Chondrocyte (in vitro differentiated cells): ENCODE data around the gene GRIN3B. TPM values are rescaled to one million over a fixed set of nuclear protein-coding genes. Genes with fewer than 3 reads are reported as not detected.
A peak's percentile ranks its signal among the peaks of the same experiment; 100 is the strongest.

Source experiments
- DNase-seq: peaks from one replicate; pipeline ENCODE4 v3.0.0; 2021; ENCODE audit warnings: mixed read lengths, low spot score
- H3K27ac Mint-ChIP-seq: one replicate; pipeline ENCODE4 v1.8.0; 2021; ENCODE audit warnings: mild to moderate bottlenecking, moderate library complexity, mixed read lengths; ENCODE audit not compliant: unreplicated experiment
- H3K27me3 Mint-ChIP-seq: 2 replicates; pipeline ENCODE4 v1.8.0; 2021; ENCODE audit warnings: low read depth, mixed read lengths
- H3K36me3 Mint-ChIP-seq: 2 replicates; pipeline ENCODE4 v1.8.0; 2021; ENCODE audit warnings: low read depth, mixed read lengths
- H3K4me1 Mint-ChIP-seq: 2 replicates; pipeline ENCODE4 v1.8.0; 2021; ENCODE audit warnings: low read depth, mild to moderate bottlenecking, mixed read lengths
- H3K4me3 Mint-ChIP-seq: one replicate; pipeline ENCODE4 v1.8.0; 2021; ENCODE audit warnings: mild to moderate bottlenecking, moderate library complexity, mixed read lengths; ENCODE audit not compliant: unreplicated experiment
- H3K9me3 Mint-ChIP-seq: 2 replicates; pipeline ENCODE4 v1.8.0; 2021; ENCODE audit warnings: low read depth, mixed read lengths
- total RNA-seq: library from RNA; stranded (reverse); gene quantifications from 3 replicates; pipeline ENCODE4 v1.2.1, GENCODE V29; 2021
- TF ChIP-seq, protein P1 (sequence below): fragments of 200-600 bp; sonication (generic); IDR thresholded peaks from 2 replicates; pipeline ENCODE4 v1.5.0; 2021; ENCODE audit warnings: antibody characterized with exemption, mild to moderate bottlenecking, moderate library complexity

GRIN3B gene
- total RNA-seq, 1 donor from 2014 or later = 0.67 TPM

- Mint-ChIP-seq H3K27ac (peak within 1 kb of the TSS; percentile 98), H3K36me3 (peaks cover 3% of the 10 kb centered on the region), H3K27me3 (no peaks in the 10 kb centered on the region), H3K4me3 (peak within 1 kb of the TSS; percentile 91), H3K9me3 (no peaks in the 10 kb centered on the region), H3K4me1 (peaks cover 38% of the 10 kb centered on the region)
- DNase-seq = no peak
- TF ChIP-seq, protein P1, sequence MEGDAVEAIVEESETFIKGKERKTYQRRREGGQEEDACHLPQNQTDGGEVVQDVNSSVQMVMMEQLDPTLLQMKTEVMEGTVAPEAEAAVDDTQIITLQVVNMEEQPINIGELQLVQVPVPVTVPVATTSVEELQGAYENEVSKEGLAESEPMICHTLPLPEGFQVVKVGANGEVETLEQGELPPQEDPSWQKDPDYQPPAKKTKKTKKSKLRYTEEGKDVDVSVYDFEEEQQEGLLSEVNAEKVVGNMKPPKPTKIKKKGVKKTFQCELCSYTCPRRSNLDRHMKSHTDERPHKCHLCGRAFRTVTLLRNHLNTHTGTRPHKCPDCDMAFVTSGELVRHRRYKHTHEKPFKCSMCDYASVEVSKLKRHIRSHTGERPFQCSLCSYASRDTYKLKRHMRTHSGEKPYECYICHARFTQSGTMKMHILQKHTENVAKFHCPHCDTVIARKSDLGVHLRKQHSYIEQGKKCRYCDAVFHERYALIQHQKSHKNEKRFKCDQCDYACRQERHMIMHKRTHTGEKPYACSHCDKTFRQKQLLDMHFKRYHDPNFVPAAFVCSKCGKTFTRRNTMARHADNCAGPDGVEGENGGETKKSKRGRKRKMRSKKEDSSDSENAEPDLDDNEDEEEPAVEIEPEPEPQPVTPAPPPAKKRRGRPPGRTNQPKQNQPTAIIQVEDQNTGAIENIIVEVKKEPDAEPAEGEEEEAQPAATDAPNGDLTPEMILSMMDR = no peak
These were observed 26.0 kb downstream of the GRIN3B start, which contains the start of gene CNN2 for GRCh38 chr19:1025960-1026782. TSS of gene CNN2 (plus strand) at chr19:1026608. CDS start at chr19:1026662, 54 bp downstream.

GRCh38 chr19:1026783-1027649 lies 26.8 kb downstream of the GRIN3B start:
- Mint-ChIP-seq H3K4me3 (peak overlapping the region; percentile 91), H3K27me3 (no peaks in the 10 kb centered on the region), H3K36me3 (peaks cover 3% of the 10 kb centered on the region), H3K4me1 (peaks cover 31% of the 10 kb centered on the region), H3K9me3 (no peaks in the 10 kb centered on the region), H3K27ac (peak overlapping the region; percentile 91)
- TF ChIP-seq, protein P1 = no peak
- DNase-seq = no peak

- no peak for DNase-seq
- Mint-ChIP-seq H3K4me1 (peaks cover 32% of the 10 kb centered on the region), H3K4me3 (peak overlapping the region; percentile 91), H3K36me3 (peaks cover 9% of the 10 kb centered on the region), H3K9me3 (no peaks in the 10 kb centered on the region), H3K27me3 (no peaks in the 10 kb centered on the region), H3K27ac (peak overlapping the region; percentile 89)
- TF ChIP-seq, protein P1 = no peak
These were observed 27.4 kb downstream of the GRIN3B start for GRCh38 chr19:1027650-1028061.

GRCh38 chr19:1028062-1028926 lies 28.1 kb downstream of the GRIN3B start:
- TF ChIP-seq, protein P1 = no peak
- H3K4me1 Mint-ChIP-seq = peaks cover 32% of the 10 kb centered on the region
- no peaks in the 10 kb centered on the region for H3K27me3 Mint-ChIP-seq
- H3K9me3 Mint-ChIP-seq = no peaks in the 10 kb centered on the region
- no peak for DNase-seq
- H3K27ac Mint-ChIP-seq = peak overlapping the region; percentile 89
- H3K4me3 Mint-ChIP-seq = peak overlapping the region; percentile 91
- peaks cover 10% of the 10 kb centered on the region for H3K36me3 Mint-ChIP-seq
